ENCODE results near the gene SNX5.

GRCh38 chr20:18001131-18001921 is 32.7 kb upstream of the SNX5 start:
- no peak for TF ChIP-seq NFYB (CRISPR knock-in tag; IDR thresholded peaks at IDR 0.05)
- TF ChIP-seq MAFG (CRISPR knock-in tag; IDR thresholded peaks at IDR 0.05) = 0 out of 2 replicates have a peak, but pooled peaks have one; percentile 38
- TF ChIP-seq NCOA2 (CRISPR knock-in tag; IDR thresholded peaks at IDR 0.05) = no peak
- no peak for TF ChIP-seq NONO (IDR thresholded peaks at IDR 0.05)
- TF ChIP-seq NONO (CRISPR knock-in tag; conservative IDR thresholded peaks at IDR 0.05) = no peak
- TF ChIP-seq CCAR2 (optimal IDR thresholded peaks at IDR 0.05; ENCODE audit: low read depth, low read length) = peak; percentile 12
- no peak for TF ChIP-seq POLR2AphosphoS5 (IDR thresholded peaks at IDR 0.05; ENCODE audit: low read depth, low read length)
- TF ChIP-seq ZBTB7A (CRISPR knock-in tag; IDR thresholded peaks at IDR 0.05) = no peak
- TF ChIP-seq HNRNPLL (IDR thresholded peaks at IDR 0.05; ENCODE audit: low read depth, low read length, poor library complexity, severe bottlenecking) = no peak
- TF ChIP-seq E2F1 (CRISPR knock-in tag; IDR thresholded peaks at IDR 0.05) = no peak
